ENCODE measurements around the gene TMOD1.

- TF ChIP-seq CTCF (IDR thresholded peaks at IDR 0.05; ENCODE audit: low read depth, low read length) (no peak), EZH2phosphoT487 (IDR thresholded peaks at IDR 0.05; ENCODE audit: low read depth) (no peak)
Measured at GRCh38 chr9:97633859-97634490, 132.5 kb downstream of the TMOD1 start.

All from OCI-LY3 (cell line).